Measurements from ENCODE around the gene SYT14. TPM values are rescaled to one million over a fixed set of nuclear protein-coding genes. Genes with fewer than 3 reads are reported as not detected.
"Not testable (repeated sequence)": the region's sequence is repeated elsewhere in the genome, so short reads cannot be mapped to it uniquely, and the experiment has no call there.

SYT14 gene
- total RNA-seq, 4 donors from 2014 or later = 0.98 to 4.2 (median 2.0) TPM

GRCh38 chr1:209901211-209901610 is 36.8 kb upstream of the SYT14 start:
- WGBS, 2 donors = 74 to 86% methylated on average over 2 of the region's 2 CpGs
- H3K27ac ChIP-seq = no peak overlapping the region
- TF ChIP-seq POLR2A (IDR thresholded peaks at IDR 0.05) (no peak), CTCF (IDR thresholded peaks at IDR 0.05) (no peak), EP300 (IDR thresholded peaks at IDR 0.05) (no peak)
- no peaks in the 10 kb centered on the region for H3K9me3 ChIP-seq
- H3K27me3 ChIP-seq = no peaks in the 10 kb centered on the region
- H3K36me3 ChIP-seq = no peaks in the 10 kb centered on the region
- DNase-seq (ENCODE audit: low spot score in 2 of 2) = no peak
- no peak overlapping the region for H3K4me3 ChIP-seq
- no peaks in the 10 kb centered on the region for H3K4me1 ChIP-seq

GRCh38 chr1:209904774-209905173 is 33.2 kb upstream of the SYT14 start:
- WGBS, 2 donors = 100% methylated on average over 1 of the region's 1 CpG; no CpG with 5 or more reads in 1 of the 2 donors
- DNase-seq (ENCODE audit: low spot score in 2 of 2) = not testable (repeated sequence)

GRCh38 chr1:209911746-209912145 is 26.3 kb upstream of the SYT14 start:
- TF ChIP-seq EP300 (IDR thresholded peaks at IDR 0.05) (no peak), CTCF (IDR thresholded peaks at IDR 0.05) (no peak), POLR2A (IDR thresholded peaks at IDR 0.05) (no peak)

More at GRCh38 chr1:209904774-209905173, 33.2 kb upstream of the SYT14 start:
- H3K27me3 ChIP-seq, H3K9me3 ChIP-seq, H3K4me1 ChIP-seq, H3K36me3 ChIP-seq, H3K4me3 ChIP-seq, H3K27ac ChIP-seq: not testable (repeated sequence)

GRCh38 chr1:209912306-209912705 is 25.7 kb upstream of the SYT14 start:
- H3K36me3 ChIP-seq = no peaks in the 10 kb centered on the region
- no peak for TF ChIP-seq POLR2A (IDR thresholded peaks at IDR 0.05)
- TF ChIP-seq CTCF (IDR thresholded peaks at IDR 0.05) = no peak
- no peak for TF ChIP-seq EP300 (IDR thresholded peaks at IDR 0.05)
- peaks cover 0 to 6% (median 0%) of the 10 kb centered on the region in 4 donors for H3K9me3 ChIP-seq
- H3K4me3 ChIP-seq = no peak overlapping the region
- no peaks in the 10 kb centered on the region for H3K4me1 ChIP-seq
- H3K27ac ChIP-seq = no peak overlapping the region
- H3K27me3 ChIP-seq = no peaks in the 10 kb centered on the region
- WGBS, 2 donors = 72% methylated on average over 2 of the region's 2 CpGs; no CpG with 5 or more reads in 1 of the 2 donors
- no peak for DNase-seq (ENCODE audit: low spot score in 2 of 2)

More at GRCh38 chr1:209911746-209912145, 26.3 kb upstream of the SYT14 start:
- Histone ChIP-seq H3K9me3 (peaks cover 0 to 6% (median 0%) of the 10 kb centered on the region in 4 donors), H3K27me3 (no peaks in the 10 kb centered on the region), H3K4me1 (no peaks in the 10 kb centered on the region), H3K36me3 (no peaks in the 10 kb centered on the region), H3K4me3 (no peak overlapping the region), H3K27ac (no peak overlapping the region)
- WGBS, 2 donors = 88% methylated on average over 3 of the region's 3 CpGs; no CpG with 5 or more reads in 1 of the 2 donors
- DNase-seq (ENCODE audit: low spot score in 2 of 2) = no peak

- not testable (repeated sequence) for DNase-seq (ENCODE audit: low spot score in 2 of 2); H3K4me1 ChIP-seq; H3K4me3 ChIP-seq; H3K9me3 ChIP-seq; H3K27me3 ChIP-seq; H3K36me3 ChIP-seq; H3K27ac ChIP-seq
- WGBS, 2 donors = 89 to 90% methylated on average over 6 to 8 of the region's 12 CpGs
These were observed 18.4 kb upstream of the SYT14 start for GRCh38 chr1:209919637-209920036.

GRCh38 chr1:209920844-209921243 is 17.2 kb upstream of the SYT14 start:
- WGBS, 2 donors = 89 to 95% methylated on average over 1 of the region's 1 CpG

More at GRCh38 chr1:209920844-209921243, 17.2 kb upstream of the SYT14 start:
- no peak for TF ChIP-seq EP300 (IDR thresholded peaks at IDR 0.05)
- no peak for TF ChIP-seq CTCF (IDR thresholded peaks at IDR 0.05)
- H3K4me1 ChIP-seq = no peaks in the 10 kb centered on the region
- no peak for DNase-seq (ENCODE audit: low spot score in 2 of 2)
- no peaks in the 10 kb centered on the region for H3K27me3 ChIP-seq
- H3K36me3 ChIP-seq = no peaks in the 10 kb centered on the region
- peaks cover 0 to 7% (median 0%) of the 10 kb centered on the region in 4 donors for H3K9me3 ChIP-seq
- H3K27ac ChIP-seq = no peak overlapping the region
- no peak overlapping the region for H3K4me3 ChIP-seq

Data from tibial nerve (tissue), 4 donors.